ENCODE measurements around the gene OR2M7. TPM values are rescaled to one million over a fixed set of nuclear protein-coding genes. Genes with fewer than 3 reads are reported as not detected.

OR2M7 gene
- total RNA-seq, 1 donor from 2014 or later: not detected

DNA sequence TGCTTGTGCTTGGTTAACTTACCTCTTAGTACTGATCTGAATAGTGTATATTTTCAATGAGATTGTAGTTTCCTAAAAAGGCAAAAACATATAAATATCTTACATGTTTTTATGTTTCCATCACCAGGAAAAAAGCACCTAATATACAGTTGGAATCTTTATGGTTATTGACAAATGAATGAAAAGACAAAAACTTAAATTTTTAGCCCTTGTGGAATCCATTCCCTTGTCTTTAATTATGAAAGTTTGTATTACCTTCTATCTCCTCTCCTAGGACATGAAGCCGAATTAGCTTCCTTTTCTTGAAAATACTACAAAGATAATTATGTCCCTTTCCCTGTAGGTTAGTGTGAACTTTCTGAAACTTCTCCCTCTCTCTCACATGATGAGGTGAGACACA lies 21.0 kb downstream of the OR2M7 start, which contains the start of gene OR2T12:
Gene OR2T12 (minus strand): TSS at position 101 of the 400 bp plus-strand sequence. CDS start 7,846 bp downstream, outside the sequence.
- ATAC-seq (no peak), DNase-seq (no peak)
- no peak within 1 kb of the TSS for H3K27ac ChIP-seq
- H3K9me3 ChIP-seq: no peaks in the 10 kb centered on the region
- H3K36me3 ChIP-seq: no peaks in the 10 kb centered on the region
- TF ChIP-seq, protein P1, sequence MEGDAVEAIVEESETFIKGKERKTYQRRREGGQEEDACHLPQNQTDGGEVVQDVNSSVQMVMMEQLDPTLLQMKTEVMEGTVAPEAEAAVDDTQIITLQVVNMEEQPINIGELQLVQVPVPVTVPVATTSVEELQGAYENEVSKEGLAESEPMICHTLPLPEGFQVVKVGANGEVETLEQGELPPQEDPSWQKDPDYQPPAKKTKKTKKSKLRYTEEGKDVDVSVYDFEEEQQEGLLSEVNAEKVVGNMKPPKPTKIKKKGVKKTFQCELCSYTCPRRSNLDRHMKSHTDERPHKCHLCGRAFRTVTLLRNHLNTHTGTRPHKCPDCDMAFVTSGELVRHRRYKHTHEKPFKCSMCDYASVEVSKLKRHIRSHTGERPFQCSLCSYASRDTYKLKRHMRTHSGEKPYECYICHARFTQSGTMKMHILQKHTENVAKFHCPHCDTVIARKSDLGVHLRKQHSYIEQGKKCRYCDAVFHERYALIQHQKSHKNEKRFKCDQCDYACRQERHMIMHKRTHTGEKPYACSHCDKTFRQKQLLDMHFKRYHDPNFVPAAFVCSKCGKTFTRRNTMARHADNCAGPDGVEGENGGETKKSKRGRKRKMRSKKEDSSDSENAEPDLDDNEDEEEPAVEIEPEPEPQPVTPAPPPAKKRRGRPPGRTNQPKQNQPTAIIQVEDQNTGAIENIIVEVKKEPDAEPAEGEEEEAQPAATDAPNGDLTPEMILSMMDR (IDR thresholded peaks at IDR 0.05): no peak
- H3K4me1 ChIP-seq: no peaks in the 10 kb centered on the region
- no peak within 1 kb of the TSS for H3K4me3 ChIP-seq
- no peaks in the 10 kb centered on the region for H3K27me3 ChIP-seq (ENCODE audit: low read depth)
- intact Hi-C loops (cut with DNase I): no loop called here

DNA sequence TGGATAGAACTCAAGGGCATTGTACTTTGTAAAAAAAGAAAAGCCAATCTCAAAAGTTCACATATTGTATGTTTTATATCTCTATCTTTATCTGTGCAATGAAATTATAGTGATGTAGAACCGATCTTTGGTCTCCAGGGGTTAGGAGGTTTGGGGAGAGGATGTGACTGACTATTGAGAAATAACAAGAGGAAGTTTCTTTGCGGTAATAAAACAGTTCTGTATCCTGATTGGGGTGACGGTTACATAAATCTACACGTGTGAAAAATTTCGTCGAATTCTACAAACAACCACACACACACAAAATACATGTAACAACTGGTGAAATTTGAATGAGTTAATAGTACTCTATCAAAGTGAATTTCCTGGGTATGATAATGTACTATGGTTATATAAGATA lies 36.0 kb downstream of the OR2M7 start:
- TF ChIP-seq, protein P1 (IDR thresholded peaks at IDR 0.05): no peak
- intact Hi-C loops (cut with DNase I): no loop called here
- ATAC-seq (no peak), DNase-seq (no peak)
- Histone ChIP-seq H3K4me3 (no peak overlapping the region), H3K27me3 (ENCODE audit: low read depth) (no peaks in the 10 kb centered on the region), H3K36me3 (no peaks in the 10 kb centered on the region), H3K9me3 (no peaks in the 10 kb centered on the region), H3K27ac (no peak overlapping the region), H3K4me1 (no peaks in the 10 kb centered on the region)

DNA sequence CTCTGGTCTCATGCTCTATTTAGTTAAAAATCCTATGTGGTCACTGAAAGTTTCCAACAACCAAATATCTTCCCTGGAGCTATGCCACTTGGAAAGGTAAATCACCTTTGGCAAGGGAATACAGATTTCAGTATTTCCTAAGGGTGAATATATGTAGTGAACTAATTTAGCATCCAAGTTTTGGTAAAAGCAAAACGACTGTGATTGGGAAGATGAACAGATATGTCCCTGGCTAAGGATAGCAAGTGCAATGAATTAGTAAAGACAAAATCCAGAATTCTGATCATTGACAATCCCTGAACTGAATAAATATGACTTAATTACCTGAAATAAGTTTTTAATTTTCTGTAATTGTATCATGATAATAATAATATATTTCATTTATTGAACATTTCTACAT lies 46.5 kb downstream of the OR2M7 start, which contains the start of gene OR2T33:
Gene OR2T33 (minus strand): TSS at position 101 of the 400 bp plus-strand sequence. CDS start 4,162 bp downstream, outside the sequence.
- intact Hi-C loops (cut with DNase I): no loop called here
- no peaks in the 10 kb centered on the region for H3K4me1 ChIP-seq

More for the DNA sequence above, 46.5 kb downstream of the OR2M7 start, which contains the start of gene OR2T33:
- TF ChIP-seq, protein P1 (IDR thresholded peaks at IDR 0.05): no peak
- no peak for DNase-seq
- no peaks in the 10 kb centered on the region for H3K9me3 ChIP-seq
- no peak within 1 kb of the TSS for H3K4me3 ChIP-seq
- no peaks in the 10 kb centered on the region for H3K27me3 ChIP-seq (ENCODE audit: low read depth)
- H3K27ac ChIP-seq: no peak within 1 kb of the TSS
- no peak for ATAC-seq
- no peaks in the 10 kb centered on the region for H3K36me3 ChIP-seq

Other genes with a start within 250 kb of the OR2M7 start
- not detected for gene OR2L13, start 229.4 kb downstream of the OR2M7 start, total RNA-seq
- not detected for gene OR2M5, start 179.4 kb downstream of the OR2M7 start, total RNA-seq
- gene OR2M2, start 149.7 kb downstream of the OR2M7 start, total RNA-seq: not detected
- gene OR2M3, start 127.3 kb downstream of the OR2M7 start, total RNA-seq: not detected
- not detected for gene OR2M4, start 93.2 kb downstream of the OR2M7 start, total RNA-seq
- gene OR2T33, start 46.6 kb downstream of the OR2M7 start, total RNA-seq: not detected
- not detected for gene OR2T12, start 21.1 kb downstream of the OR2M7 start, total RNA-seq
- gene OR14C36, start 24.2 kb upstream of the OR2M7 start, total RNA-seq: not detected
- not detected for gene OR2T4, start 37.1 kb upstream of the OR2M7 start, total RNA-seq
- not detected for gene OR2T6, start 51.2 kb upstream of the OR2M7 start, total RNA-seq
- not detected for gene OR2T1, start 78.5 kb upstream of the OR2M7 start, total RNA-seq
- gene OR2T2, start 121.1 kb upstream of the OR2M7 start, total RNA-seq: not detected
- gene OR2T3, start 148.8 kb upstream of the OR2M7 start, total RNA-seq: not detected
- gene OR2T5, start 164.0 kb upstream of the OR2M7 start, total RNA-seq: not detected
- not detected for gene OR2G6, start 183.5 kb upstream of the OR2M7 start, total RNA-seq
- gene OR2T29, start 238.2 kb upstream of the OR2M7 start, total RNA-seq: not detected